Iris pigment epithelial cell (primary cell): ENCODE measurements around the gene PCNT.
A peak's percentile ranks its signal among the peaks of the same experiment; 100 is the strongest.
"Not testable (repeated sequence)": the region's sequence is repeated elsewhere in the genome, so short reads cannot be mapped to it uniquely, and the experiment has no call there.

Experiments used
- DNase-seq: peaks from one replicate; pipeline ENCODE4 v3.0.0-alpha.2; 2011; ENCODE audit warnings: low read depth

PCNT gene

GRCh38 chr21:46452710-46453109, 128.8 kb downstream of the PCNT start:
- DNase-seq: no peak

DNA sequence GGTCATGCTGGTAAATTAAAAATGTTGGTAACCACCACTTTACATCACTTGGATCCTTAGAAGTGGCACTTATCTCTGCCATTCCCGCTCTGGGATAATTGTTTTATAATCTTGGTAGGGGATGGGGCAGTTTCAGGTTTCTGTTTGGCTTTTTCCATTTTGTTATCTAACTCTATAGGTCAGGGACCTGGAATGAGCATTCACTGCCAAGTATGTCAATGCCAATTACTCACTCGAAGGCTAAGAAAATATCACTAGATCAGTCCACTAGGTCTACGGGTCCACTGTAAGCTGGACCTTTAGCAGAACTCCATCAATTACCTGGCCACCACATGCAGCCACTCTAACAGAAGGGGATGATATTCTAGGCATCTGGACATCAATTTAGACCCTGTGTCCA, 130.2 kb downstream of the PCNT start:
- no peak for DNase-seq

DNA sequence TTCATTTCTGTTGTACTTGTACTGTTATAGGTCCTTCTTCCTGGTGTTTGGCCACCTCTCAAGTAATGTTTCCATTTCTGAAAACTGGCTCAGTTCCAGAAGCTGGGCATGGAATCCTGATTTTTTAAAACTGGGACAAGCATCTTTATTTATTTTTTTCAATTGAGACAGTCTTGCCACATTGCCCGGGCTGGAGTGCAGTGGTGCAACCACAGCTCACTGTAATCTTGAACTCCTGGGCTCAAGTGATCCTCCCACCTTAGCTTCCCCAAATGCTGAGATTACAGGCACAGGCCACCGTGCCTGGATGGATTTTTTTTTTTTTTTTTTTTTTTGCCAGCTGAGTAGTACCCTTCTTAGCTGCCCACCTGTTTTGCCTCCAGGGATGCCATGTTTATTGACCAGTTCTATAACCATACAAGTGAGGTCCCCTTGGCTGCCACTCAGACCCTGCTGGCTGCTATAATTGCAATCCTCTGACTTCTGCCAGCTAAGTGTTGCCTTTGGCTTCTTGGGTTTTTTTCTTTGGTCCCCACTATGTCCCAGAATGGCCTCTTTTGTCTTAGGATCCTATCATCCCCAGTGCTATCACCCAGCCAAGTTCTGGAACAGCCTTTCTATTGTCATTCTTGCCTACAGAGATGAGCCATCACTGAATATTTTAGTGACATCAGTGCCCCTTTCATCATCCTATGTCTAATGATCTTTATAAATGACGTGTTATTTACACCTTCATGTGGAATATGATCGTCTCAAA, 130.9 kb downstream of the PCNT start:
- no peak for DNase-seq

DNA sequence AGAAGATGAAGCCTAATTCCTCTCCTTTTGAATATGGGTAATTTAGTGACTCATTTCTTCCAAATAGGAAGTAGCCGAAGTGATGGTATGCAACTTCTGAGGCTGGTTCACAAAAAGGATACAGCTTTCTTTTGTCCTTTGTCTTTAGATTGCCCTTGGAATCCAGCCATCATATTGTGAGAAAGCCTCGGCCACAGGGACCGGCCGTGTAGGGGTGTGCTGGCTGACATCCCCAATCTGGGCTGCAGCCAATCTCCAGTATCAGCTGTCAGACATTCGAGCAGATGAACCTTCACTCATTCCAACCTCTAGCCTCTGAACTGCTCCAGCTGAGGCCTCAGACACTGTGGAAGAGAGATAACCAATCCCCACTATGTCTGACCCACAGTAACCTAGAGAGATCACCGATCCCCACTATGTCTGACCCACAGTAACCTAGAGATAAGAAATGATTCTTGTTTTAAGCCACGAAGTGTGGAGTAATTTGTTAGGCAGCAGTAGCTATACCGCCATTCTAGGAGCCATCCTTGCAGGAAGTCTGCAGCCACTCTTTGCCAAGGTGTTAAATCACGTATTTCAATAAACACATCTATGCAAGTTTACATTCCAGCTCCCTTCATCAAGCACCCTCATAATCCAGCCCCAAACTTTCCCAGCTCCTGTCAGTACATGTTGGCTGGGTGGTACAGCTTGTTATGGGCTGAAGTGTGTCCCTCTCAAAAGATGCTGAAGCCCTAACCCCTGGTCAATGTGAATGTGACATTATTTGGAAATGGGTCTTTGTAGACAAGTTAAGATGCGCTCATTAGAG, 131.8 kb downstream of the PCNT start:
- DNase-seq: peak; percentile 74

GRCh38 chr21:46456750-46457149, 132.8 kb downstream of the PCNT start:
- no peak for DNase-seq

DNA sequence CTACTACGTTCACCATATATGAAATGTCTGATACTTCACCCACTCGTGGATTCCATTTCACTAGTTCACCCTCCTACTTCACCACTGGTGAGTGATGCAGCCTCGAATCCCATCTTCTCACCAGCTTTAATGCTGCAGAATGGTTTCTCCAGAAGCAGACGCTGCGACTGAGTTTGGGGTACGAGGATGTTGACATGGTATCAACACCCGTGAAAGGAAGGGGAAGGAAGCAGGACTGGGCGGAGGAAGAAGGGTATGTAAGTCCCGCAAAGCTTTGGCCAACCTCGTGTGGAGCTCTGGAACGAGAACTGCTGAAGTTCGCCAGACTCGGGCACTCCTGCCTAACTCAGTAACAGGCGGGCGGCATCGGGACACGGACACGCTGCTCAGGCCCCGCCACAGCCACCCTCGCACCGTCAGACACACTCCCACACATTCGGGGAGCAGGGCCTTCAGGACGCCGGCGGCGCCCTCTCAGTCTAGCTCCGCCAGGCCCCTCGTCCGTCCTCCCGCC, 133.9 kb downstream of the PCNT start:
- DNase-seq: peak; percentile 75

DNA sequence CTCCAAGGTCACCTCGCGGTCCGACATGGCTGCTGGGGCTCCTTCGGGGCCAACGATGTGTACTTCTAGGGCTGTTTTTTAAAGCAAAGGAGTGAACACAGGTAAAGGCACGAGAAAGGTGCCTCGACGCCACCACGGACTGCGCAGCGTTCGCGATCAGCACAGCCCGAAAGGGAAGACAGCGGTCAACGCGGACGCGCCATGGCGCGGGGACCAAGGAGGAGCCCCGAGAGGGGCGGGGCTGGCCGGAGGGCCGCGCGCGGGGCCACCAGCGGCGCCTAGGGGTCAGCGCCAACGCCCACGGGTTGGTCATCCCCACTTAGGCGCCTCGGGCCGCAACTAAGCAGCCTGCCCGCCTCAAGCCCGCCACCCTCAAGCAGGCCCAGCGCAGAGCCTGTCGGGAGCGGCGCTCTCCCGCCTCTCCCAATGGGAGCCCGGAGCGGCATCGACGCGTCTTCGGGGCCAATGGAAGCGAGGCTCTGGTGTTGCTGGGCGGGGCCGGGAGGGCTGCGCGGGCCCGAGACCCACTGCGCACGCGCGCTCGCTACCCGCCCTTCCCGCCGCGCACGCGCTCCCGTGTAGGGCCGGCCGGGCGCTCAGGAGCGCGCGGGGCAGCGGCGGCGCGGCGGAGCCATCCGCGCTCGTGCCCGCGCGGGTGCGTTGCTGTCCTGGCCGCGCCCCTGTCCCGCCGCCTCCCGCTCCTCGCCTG, 134.5 kb downstream of the PCNT start, which contains the start of gene DIP2A:
Gene DIP2A, plus strand, starts transcription at position 577 of the 709 bp plus-strand sequence. CDS start 241 bp downstream, outside the sequence.
- peak; percentile 97 for DNase-seq

DNA sequence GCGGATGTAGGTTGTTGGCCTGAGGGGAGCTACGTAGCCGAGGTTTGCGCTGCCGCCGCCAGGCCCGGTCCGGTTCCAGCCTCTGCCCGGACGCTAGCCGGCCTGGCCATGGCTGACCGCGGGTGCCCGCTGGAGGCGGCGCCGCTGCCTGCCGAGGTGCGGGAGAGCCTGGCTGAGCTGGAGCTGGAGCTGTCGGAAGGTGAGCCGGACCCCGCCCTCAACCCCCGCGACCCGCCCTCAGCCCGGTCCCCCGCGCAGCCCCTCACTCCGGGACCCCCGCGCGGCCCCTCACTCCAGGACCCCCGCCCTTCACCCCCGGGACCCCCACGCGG, 135.0 kb downstream of the PCNT start:
- no peak for DNase-seq

DNA sequence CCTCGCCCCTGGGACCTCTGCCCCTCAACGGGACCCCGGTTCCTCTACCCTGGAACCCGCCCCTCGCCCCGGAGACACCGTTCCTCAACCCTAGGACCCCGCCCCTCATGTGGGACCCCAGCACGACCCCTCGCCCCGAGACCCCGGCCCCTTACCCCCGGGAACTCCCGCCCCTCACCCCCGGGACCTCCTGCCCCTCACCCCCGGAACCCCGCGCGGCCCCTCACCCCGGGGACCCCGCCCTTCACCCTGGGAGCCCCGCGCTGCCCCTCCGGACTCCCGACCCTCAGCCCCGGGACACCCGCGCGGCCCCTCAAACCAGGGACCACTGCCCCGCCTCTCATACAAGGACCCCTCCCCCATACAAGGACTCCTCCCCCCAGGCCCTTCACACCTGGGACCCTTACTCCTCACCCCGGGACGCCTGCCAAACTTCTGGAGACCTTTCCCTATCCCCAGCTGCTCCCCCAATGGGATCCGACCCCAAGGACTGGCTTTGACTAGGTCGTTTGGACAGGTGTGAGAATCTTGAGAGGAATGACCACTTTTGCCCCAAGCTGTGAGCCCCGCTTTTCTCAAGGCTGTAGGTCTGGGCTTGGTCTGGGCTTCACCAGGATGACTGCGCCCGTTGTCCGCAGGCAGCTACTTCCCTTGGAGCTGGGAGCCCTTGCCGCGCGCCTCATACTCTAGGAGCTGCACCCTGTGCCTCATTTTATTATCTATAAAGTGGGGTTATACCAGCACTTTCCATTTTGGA, 135.6 kb downstream of the PCNT start:
- peak; percentile 58 for DNase-seq

DNA sequence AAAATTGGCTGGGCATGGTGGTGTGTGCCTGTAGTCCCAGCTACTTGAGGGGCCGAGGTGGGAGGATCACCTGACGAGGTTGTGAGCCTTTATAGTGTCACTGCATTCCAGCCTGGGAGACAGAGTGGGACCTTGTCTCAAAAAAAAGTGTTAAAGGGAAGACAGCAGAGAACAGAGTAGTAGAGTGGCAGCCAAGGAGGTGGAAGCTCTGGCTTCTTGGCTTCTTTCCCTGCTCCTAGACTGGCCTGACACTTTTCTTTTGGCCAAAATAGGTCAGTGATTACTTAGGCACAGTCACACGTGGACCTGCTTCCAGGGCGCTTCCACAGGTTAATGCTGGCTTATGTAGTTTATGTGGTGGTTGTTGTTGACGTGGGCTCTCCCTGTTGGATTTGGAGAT, 138.0 kb downstream of the PCNT start:
- DNase-seq: no peak

DNA sequence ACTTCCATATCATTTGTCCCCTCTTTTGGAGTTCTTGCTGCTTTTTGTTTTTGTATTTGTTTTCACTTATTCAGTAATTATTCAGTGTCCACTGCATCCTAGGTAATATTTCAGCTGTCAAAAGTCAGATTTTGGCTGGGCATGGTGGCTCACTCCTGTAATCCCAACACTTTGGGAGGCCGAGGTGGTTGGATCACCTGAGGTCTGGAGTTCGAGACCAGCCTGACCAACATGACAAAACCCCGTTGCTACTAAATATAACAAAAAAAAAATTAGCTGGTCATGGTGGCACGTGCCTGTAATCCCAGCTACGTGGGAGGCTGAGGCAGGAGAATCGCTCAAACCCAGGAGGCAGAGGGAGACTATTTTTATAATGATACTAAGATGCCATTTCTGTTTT, 141.2 kb downstream of the PCNT start:
- not testable (repeated sequence) for DNase-seq

- no peak for DNase-seq
These were observed 141.7 kb downstream of the PCNT start for GRCh38 chr21:46465651-46466050.

- no peak for DNase-seq
These were observed 144.3 kb downstream of the PCNT start for GRCh38 chr21:46468108-46468774.

- no peak for DNase-seq
These were observed 145.3 kb downstream of the PCNT start for GRCh38 chr21:46469275-46469674.

- no peak for DNase-seq
These were observed 147.6 kb downstream of the PCNT start for GRCh38 chr21:46471514-46471913.

GRCh38 chr21:46472246-46472645, 148.3 kb downstream of the PCNT start:
- DNase-seq: peak; percentile 65

DNA sequence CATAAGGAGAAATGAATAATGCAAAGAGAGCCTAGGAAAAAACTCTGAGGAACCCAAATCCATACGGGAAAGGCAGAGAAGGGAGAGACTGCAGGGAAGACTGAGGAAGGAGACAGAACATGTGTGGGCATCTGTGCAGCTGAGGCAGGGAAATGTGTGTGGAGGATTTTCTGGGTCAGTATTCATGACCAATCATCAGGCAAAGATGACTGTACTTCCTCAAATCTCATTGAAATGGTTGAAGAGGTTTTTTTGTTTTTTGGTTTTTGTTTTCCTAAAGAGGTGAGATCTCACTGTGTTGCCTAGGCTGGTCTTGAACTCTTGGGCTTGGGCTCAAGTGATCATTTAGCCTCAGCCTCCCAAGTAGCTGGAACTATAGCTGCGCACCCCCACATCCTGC, 150.4 kb downstream of the PCNT start:
- DNase-seq: no peak

- peak; percentile 22 for DNase-seq
These were observed 151.3 kb downstream of the PCNT start for GRCh38 chr21:46475296-46475695.

GRCh38 chr21:46477765-46478164, 153.8 kb downstream of the PCNT start:
- peak; percentile 76 for DNase-seq

DNA sequence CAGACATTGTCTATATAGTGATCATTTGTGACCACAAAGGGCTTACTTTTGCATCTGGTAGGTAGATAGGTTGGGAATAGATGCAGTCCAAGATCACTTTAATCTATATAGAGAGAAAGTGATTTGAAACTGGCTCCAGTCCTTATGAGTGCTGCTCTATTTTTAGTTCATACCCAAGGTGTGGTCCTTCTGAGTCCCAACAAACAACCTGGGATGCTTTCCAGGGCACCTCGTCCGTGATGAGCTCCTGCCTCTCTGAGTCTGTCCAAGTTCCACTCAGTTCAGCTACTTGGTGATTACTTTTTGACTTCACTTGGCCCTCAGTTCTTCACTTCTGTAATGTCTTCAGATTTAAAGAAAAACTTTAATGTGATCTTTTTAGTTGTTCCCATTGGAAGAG, 155.0 kb downstream of the PCNT start:
- no peak for DNase-seq

- no peak for DNase-seq
These were observed 156.5 kb downstream of the PCNT start for GRCh38 chr21:46480466-46480865.
